KMS-11 (cell line): ENCODE measurements around the gene UBD.

Source experiments
- H2AFZ ChIP-seq: fragments of 200-600 bp; sonication (generic); 2 replicates; pipeline ENCODE4 v1.6.1; 2016; ENCODE audit warnings: antibody characterized with exemption, mixed run types, low read depth
- H3K27ac ChIP-seq: fragments of 200-600 bp; sonication (generic); 2 replicates; pipeline ENCODE4 v1.6.1; 2016; ENCODE audit warnings: mild to moderate bottlenecking, mixed run types
- H3K27me3 ChIP-seq: fragments of 200-600 bp; sonication (generic); 2 replicates; pipeline ENCODE4 v1.6.1; 2017; ENCODE audit warnings: mild to moderate bottlenecking, low read depth, mixed run types, moderate library complexity; ENCODE audit not compliant: insufficient read depth
- H3K36me3 ChIP-seq: fragments of 200-600 bp; sonication (generic); 2 replicates; pipeline ENCODE4 v1.6.1; 2017; ENCODE audit warnings: mild to moderate bottlenecking, mixed run types; ENCODE audit not compliant: insufficient read depth
- H3K4me1 ChIP-seq: fragments of 200-600 bp; sonication (generic); 2 replicates; pipeline ENCODE4 v1.6.1; 2016; ENCODE audit warnings: mild to moderate bottlenecking, low read depth, mixed run types; ENCODE audit not compliant: poor library complexity, severe bottlenecking
- H3K4me2 ChIP-seq: fragments of 200-600 bp; sonication (generic); 2 replicates; pipeline ENCODE4 v1.7.0; 2016; ENCODE audit warnings: mild to moderate bottlenecking, mixed run types
- H3K4me3 ChIP-seq: fragments of 200-600 bp; sonication (generic); IDR thresholded peaks from 2 replicates; pipeline ENCODE4 v1.6.1; 2017; ENCODE audit warnings: low read depth, low read length, mixed read lengths; ENCODE audit not compliant: insufficient read depth
- H3K79me2 ChIP-seq: fragments of 200-600 bp; sonication (generic); 2 replicates; pipeline ENCODE4 v1.6.1; 2016; ENCODE audit warnings: low read depth, mixed run types; ENCODE audit not compliant: insufficient read depth
- H3K9ac ChIP-seq: fragments of 200-600 bp; sonication (generic); 2 replicates; pipeline ENCODE4 v1.6.1; 2016; ENCODE audit warnings: mild to moderate bottlenecking, mixed run types
- H4K20me1 ChIP-seq: fragments of 200-600 bp; sonication (generic); 2 replicates; pipeline ENCODE4 v1.6.1; 2016; ENCODE audit warnings: mild to moderate bottlenecking, mixed run types; ENCODE audit not compliant: insufficient read depth
- CTCF ChIP-seq: fragments of 200-600 bp; sonication (generic); conservative IDR thresholded peaks from 2 replicates; pipeline ENCODE4 v1.6.1; 2017; ENCODE audit warnings: low read depth, mild to moderate bottlenecking, antibody characterized with exemption, low read length, moderate library complexity, mixed read lengths

UBD gene

GRCh38 chr6:29584821-29585220 is 25.3 kb upstream of the UBD start, which contains the start of gene OR2H2:
Gene OR2H2, plus strand, starts transcription at chr6:29585121. Its CDS starts 2,824 bp downstream, at chr6:29587945.
- Histone ChIP-seq H3K4me1 (no peaks in the 10 kb centered on the region), H3K4me2 (no peak within 1 kb of the TSS), H3K79me2 (no peaks in the 10 kb centered on the region), H3K36me3 (no peaks in the 10 kb centered on the region), H3K27ac (no peak within 1 kb of the TSS), H3K9ac (no peak within 1 kb of the TSS), H3K27me3 (no peaks in the 10 kb centered on the region), H2AFZ (no peak within 1 kb of the TSS), H4K20me1 (no peaks in the 10 kb centered on the region), H3K4me3 (no peak within 1 kb of the TSS)
- no peak for TF ChIP-seq CTCF

- H3K4me3 ChIP-seq, result no peak overlapping the region
Observed at GRCh38 chr6:29577544-29577943, 18.0 kb upstream of the UBD start.

GRCh38 chr6:29576056-29576455 is 16.5 kb upstream of the UBD start:
- Histone ChIP-seq H3K27ac (no peak overlapping the region), H3K36me3 (no peaks in the 10 kb centered on the region), H3K9ac (no peak overlapping the region), H3K4me3 (no peak overlapping the region), H3K27me3 (no peaks in the 10 kb centered on the region), H2AFZ (no peak overlapping the region), H3K4me1 (no peaks in the 10 kb centered on the region), H4K20me1 (no peaks in the 10 kb centered on the region), H3K79me2 (no peaks in the 10 kb centered on the region), H3K4me2 (no peak overlapping the region)
- no peak for TF ChIP-seq CTCF

More at GRCh38 chr6:29577544-29577943, 18.0 kb upstream of the UBD start:
- Histone ChIP-seq H3K27me3 (no peaks in the 10 kb centered on the region), H3K9ac (no peak overlapping the region), H3K36me3 (no peaks in the 10 kb centered on the region), H3K79me2 (no peaks in the 10 kb centered on the region), H2AFZ (no peak overlapping the region), H3K27ac (no peak overlapping the region), H4K20me1 (no peaks in the 10 kb centered on the region), H3K4me2 (no peak overlapping the region), H3K4me1 (no peaks in the 10 kb centered on the region)
- no peak for TF ChIP-seq CTCF

- Histone ChIP-seq H3K27ac (no peak overlapping the region), H3K9ac (no peak overlapping the region), H3K4me3 (no peak overlapping the region), H3K36me3 (no peaks in the 10 kb centered on the region), H3K79me2 (no peaks in the 10 kb centered on the region), H2AFZ (no peak overlapping the region), H3K4me2 (no peak overlapping the region), H4K20me1 (no peaks in the 10 kb centered on the region), H3K27me3 (no peaks in the 10 kb centered on the region), H3K4me1 (no peaks in the 10 kb centered on the region)
- no peak for TF ChIP-seq CTCF
Observed at GRCh38 chr6:29567991-29568390, 8.5 kb upstream of the UBD start.
